ENCODE data around the gene OPA3.

- no peak for TF ChIP-seq CTCF (conservative IDR thresholded peaks at IDR 0.05; ENCODE audit: low read depth in 2 of 2)
- no peak for TF ChIP-seq ZNF331 (CRISPR knock-in tag; IDR thresholded peaks at IDR 0.05; ENCODE audit: low read depth)
- no peak for TF ChIP-seq POLR2AphosphoS5 (IDR thresholded peaks at IDR 0.05; ENCODE audit: low read depth)
- TF ChIP-seq EZH2 (IDR thresholded peaks at IDR 0.05; ENCODE audit: low read depth, unreplicated experiment): no peak
- TF ChIP-seq REST (IDR thresholded peaks at IDR 0.05; ENCODE audit: unreplicated experiment): no peak
- no peak for TF ChIP-seq CREB1 (CRISPR knock-in tag; IDR thresholded peaks at IDR 0.05; ENCODE audit: low read depth)
These were observed 57.6 kb downstream of the OPA3 start for GRCh38 chr19:45526971-45527370.

Data from GM23338 (cell line).